H7 (cell line): ENCODE results near the gene GPR39. TPM values are rescaled to one million over a fixed set of nuclear protein-coding genes. Genes with fewer than 3 reads are reported as not detected.

ENCODE experiments used
- DNase-seq: peaks from one replicate; pipeline ENCODE4 v3.0.0; 2012
- H3K27me3 ChIP-seq: 2 replicates; pipeline ENCODE4 v1.6.0; 2011; ENCODE audit warnings: mild to moderate bottlenecking, low read length; ENCODE audit not compliant: control insufficient read depth, insufficient read depth
- H3K36me3 ChIP-seq: replicated peaks from 2 replicates; pipeline ENCODE4 v1.5.1; 2011; ENCODE audit warnings: low read length; ENCODE audit not compliant: control insufficient read depth, insufficient read depth
- H3K4me3 ChIP-seq: 2 replicates; pipeline ENCODE4 v1.5.1; 2011; ENCODE audit warnings: low read depth, mild to moderate bottlenecking, control low read depth, low read length, moderate library complexity; ENCODE audit not compliant: insufficient read depth
- total RNA-seq: library from RNA; depleted of rRNA; stranded (reverse); fragments of >200 nt; shearing (Covaris generic); gene quantifications from 2 replicates; pipeline ENCODE4 v1.2.3, GENCODE V29; 2014

GPR39 gene
- total RNA-seq, 1 experiment from 2014 or later: 6.2 TPM

- no peak for DNase-seq
- no peak overlapping the region for H3K4me3 ChIP-seq
- no peaks in the 10 kb centered on the region for H3K36me3 ChIP-seq
- H3K27me3 ChIP-seq: no peaks in the 10 kb centered on the region
These were observed 225.8 kb downstream of the GPR39 start for GRCh38 chr2:132642415-132642814.

GRCh38 chr2:132645176-132645575 is 228.6 kb downstream of the GPR39 start:
- DNase-seq: no peak
- Histone ChIP-seq H3K4me3 (no peak overlapping the region), H3K27me3 (no peaks in the 10 kb centered on the region), H3K36me3 (no peaks in the 10 kb centered on the region)

GRCh38 chr2:132645722-132646539 is 229.3 kb downstream of the GPR39 start:
- DNase-seq: peak; percentile 20
- Histone ChIP-seq H3K4me3 (no peak overlapping the region), H3K36me3 (no peaks in the 10 kb centered on the region), H3K27me3 (no peaks in the 10 kb centered on the region)

GRCh38 chr2:132646540-132647108 is 230.0 kb downstream of the GPR39 start:
- H3K27me3 ChIP-seq: no peaks in the 10 kb centered on the region
- no peak for DNase-seq
- H3K4me3 ChIP-seq: no peak overlapping the region
- no peaks in the 10 kb centered on the region for H3K36me3 ChIP-seq

- peak; percentile 58 for DNase-seq
- Histone ChIP-seq H3K36me3 (no peaks in the 10 kb centered on the region), H3K4me3 (no peak overlapping the region), H3K27me3 (no peaks in the 10 kb centered on the region)
These were observed 234.8 kb downstream of the GPR39 start for GRCh38 chr2:132651115-132652045.

- H3K27me3 ChIP-seq: no peaks in the 10 kb centered on the region
- no peaks in the 10 kb centered on the region for H3K36me3 ChIP-seq
- H3K4me3 ChIP-seq: no peak overlapping the region
- DNase-seq: no peak
These were observed 235.9 kb downstream of the GPR39 start for GRCh38 chr2:132652474-132652873.

GRCh38 chr2:132654335-132654734 is 237.7 kb downstream of the GPR39 start:
- no peaks in the 10 kb centered on the region for H3K36me3 ChIP-seq
- no peak overlapping the region for H3K4me3 ChIP-seq
- H3K27me3 ChIP-seq: no peaks in the 10 kb centered on the region
- DNase-seq: no peak

- DNase-seq: no peak
- Histone ChIP-seq H3K36me3 (no peaks in the 10 kb centered on the region), H3K27me3 (no peaks in the 10 kb centered on the region), H3K4me3 (no peak overlapping the region)
These were observed 238.4 kb downstream of the GPR39 start for GRCh38 chr2:132654968-132655367.

GRCh38 chr2:132656266-132656975 is 239.8 kb downstream of the GPR39 start:
- H3K36me3 ChIP-seq: no peaks in the 10 kb centered on the region
- H3K4me3 ChIP-seq: no peak overlapping the region
- H3K27me3 ChIP-seq: no peaks in the 10 kb centered on the region
- DNase-seq: no peak

- Histone ChIP-seq H3K4me3 (no peak overlapping the region), H3K27me3 (no peaks in the 10 kb centered on the region), H3K36me3 (no peaks in the 10 kb centered on the region)
- DNase-seq: no peak
These were observed 242.7 kb downstream of the GPR39 start for GRCh38 chr2:132659331-132659730.

GRCh38 chr2:132662732-132663131 is 246.1 kb downstream of the GPR39 start:
- peaks cover 2% of the 10 kb centered on the region for H3K27me3 ChIP-seq
- no peak for DNase-seq
- no peak overlapping the region for H3K4me3 ChIP-seq
- H3K36me3 ChIP-seq: no peaks in the 10 kb centered on the region

- Histone ChIP-seq H3K36me3 (no peaks in the 10 kb centered on the region), H3K4me3 (no peak overlapping the region), H3K27me3 (peaks cover 16% of the 10 kb centered on the region)
- no peak for DNase-seq
These were observed 247.5 kb downstream of the GPR39 start for GRCh38 chr2:132664096-132664495.

- DNase-seq: no peak
- no peaks in the 10 kb centered on the region for H3K36me3 ChIP-seq
- no peak overlapping the region for H3K4me3 ChIP-seq
- peaks cover 30% of the 10 kb centered on the region for H3K27me3 ChIP-seq
These were observed 249.0 kb downstream of the GPR39 start for GRCh38 chr2:132665401-132666140.

- no peak for DNase-seq
- Histone ChIP-seq H3K36me3 (no peaks in the 10 kb centered on the region), H3K27me3 (peaks cover 45% of the 10 kb centered on the region), H3K4me3 (no peak overlapping the region)
These were observed 251.1 kb downstream of the GPR39 start for GRCh38 chr2:132667706-132668105.
